ENCODE results near the gene FHOD3.

The FHOD3 gene

GRCh38 chr18:36518839-36519238 is 221.3 kb downstream of the FHOD3 start:
- no peak for DNase-seq (ENCODE audit: low read depth in 2 of 2)

GRCh38 chr18:36519358-36519757 is 221.8 kb downstream of the FHOD3 start:
- no peak for DNase-seq (ENCODE audit: low read depth in 2 of 2)

- DNase-seq (ENCODE audit: low read depth in 2 of 2): no peak
Measured at GRCh38 chr18:36522509-36522908, 225.0 kb downstream of the FHOD3 start.

GRCh38 chr18:36525913-36526312 is 228.4 kb downstream of the FHOD3 start:
- DNase-seq (ENCODE audit: low read depth in 2 of 2): no peak

- no peak for DNase-seq (ENCODE audit: low read depth in 2 of 2)
Measured at GRCh38 chr18:36526611-36527010, 229.1 kb downstream of the FHOD3 start.

GRCh38 chr18:36527051-36527450 is 229.5 kb downstream of the FHOD3 start:
- DNase-seq (ENCODE audit: low read depth in 2 of 2): no peak

GRCh38 chr18:36527740-36528455 is 230.4 kb downstream of the FHOD3 start:
- no peak for DNase-seq (ENCODE audit: low read depth in 2 of 2)

- DNase-seq (ENCODE audit: low read depth in 2 of 2): no peak
Measured at GRCh38 chr18:36529747-36530146, 232.2 kb downstream of the FHOD3 start.

GRCh38 chr18:36530676-36531405 is 233.3 kb downstream of the FHOD3 start:
- no peak for DNase-seq (ENCODE audit: low read depth in 2 of 2)

GRCh38 chr18:36531636-36532035 is 234.1 kb downstream of the FHOD3 start:
- no peak for DNase-seq (ENCODE audit: low read depth in 2 of 2)

GRCh38 chr18:36532394-36532793 is 234.9 kb downstream of the FHOD3 start:
- no peak for DNase-seq (ENCODE audit: low read depth in 2 of 2)

- no peak for DNase-seq (ENCODE audit: low read depth in 2 of 2)
Measured at GRCh38 chr18:36532815-36533214, 235.3 kb downstream of the FHOD3 start.

GRCh38 chr18:36533446-36534153 is 236.1 kb downstream of the FHOD3 start:
- no peak for DNase-seq (ENCODE audit: low read depth in 2 of 2)

GRCh38 chr18:36534154-36534688 is 236.7 kb downstream of the FHOD3 start:
- no peak for DNase-seq (ENCODE audit: low read depth in 2 of 2)

GRCh38 chr18:36535202-36535935 is 237.9 kb downstream of the FHOD3 start:
- no peak for DNase-seq (ENCODE audit: low read depth in 2 of 2)

GRCh38 chr18:36536426-36536825 is 238.9 kb downstream of the FHOD3 start:
- DNase-seq (ENCODE audit: low read depth in 2 of 2): no peak

GRCh38 chr18:36537289-36537688 is 239.8 kb downstream of the FHOD3 start:
- DNase-seq (ENCODE audit: low read depth in 2 of 2): no peak

GRCh38 chr18:36539674-36540231 is 242.2 kb downstream of the FHOD3 start:
- DNase-seq (ENCODE audit: low read depth in 2 of 2): no peak

- no peak for DNase-seq (ENCODE audit: low read depth in 2 of 2)
Measured at GRCh38 chr18:36543030-36543429, 245.5 kb downstream of the FHOD3 start.

GRCh38 chr18:36543991-36544725 is 246.6 kb downstream of the FHOD3 start:
- DNase-seq (ENCODE audit: low read depth in 2 of 2): no peak

Data from stimulated activated CD4-positive, alpha-beta T cell treated with anti-CD3 and anti-CD28 coated beads, Interleukin-4, amount 100 ng/mL, for 48 hours (primary cell).